Measurements from ENCODE around the gene SERPINE2.

SERPINE2 gene

DNA sequence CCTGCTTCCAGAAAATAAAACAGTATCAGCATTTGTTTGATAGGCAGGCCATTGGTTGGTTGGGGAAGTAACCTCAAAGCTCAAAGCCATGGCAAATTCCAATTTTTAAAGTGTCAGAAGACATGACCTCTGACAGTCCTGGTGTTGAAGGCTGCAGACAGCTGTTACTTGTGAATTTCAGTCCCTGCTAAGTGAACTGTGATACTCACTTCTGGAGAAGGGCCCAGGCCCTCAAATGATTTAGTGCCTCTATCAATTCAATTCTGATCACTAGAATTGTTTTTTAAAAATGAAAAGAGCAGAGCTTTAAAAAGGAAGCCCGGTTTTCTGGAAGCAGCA, 58.7 kb downstream of the SERPINE2 start:
- Histone ChIP-seq H3K4me1 (ENCODE audit: control insufficient read depth, insufficient read depth, low read length) (no peaks in the 10 kb centered on the region), H3K4me3 (ENCODE audit: insufficient read depth, low read depth, low read length) (no peak overlapping the region), H3K36me3 (ENCODE audit: control insufficient read depth, insufficient read depth, low read length) (peaks cover 3% of the 10 kb centered on the region), H3K27me3 (ENCODE audit: control insufficient read depth, insufficient read depth, low read length, poor library complexity, severe bottlenecking) (no peaks in the 10 kb centered on the region), H3K27ac (ENCODE audit: insufficient read depth, low read depth, low read length, poor library complexity, severe bottlenecking) (no peak overlapping the region), H3K9me3 (ENCODE audit: control insufficient read depth, low read length) (peaks cover 2% of the 10 kb centered on the region)
- WGBS, 2 experiments, result 94 to 98% methylated on average over 1 of the region's 1 CpG

DNA sequence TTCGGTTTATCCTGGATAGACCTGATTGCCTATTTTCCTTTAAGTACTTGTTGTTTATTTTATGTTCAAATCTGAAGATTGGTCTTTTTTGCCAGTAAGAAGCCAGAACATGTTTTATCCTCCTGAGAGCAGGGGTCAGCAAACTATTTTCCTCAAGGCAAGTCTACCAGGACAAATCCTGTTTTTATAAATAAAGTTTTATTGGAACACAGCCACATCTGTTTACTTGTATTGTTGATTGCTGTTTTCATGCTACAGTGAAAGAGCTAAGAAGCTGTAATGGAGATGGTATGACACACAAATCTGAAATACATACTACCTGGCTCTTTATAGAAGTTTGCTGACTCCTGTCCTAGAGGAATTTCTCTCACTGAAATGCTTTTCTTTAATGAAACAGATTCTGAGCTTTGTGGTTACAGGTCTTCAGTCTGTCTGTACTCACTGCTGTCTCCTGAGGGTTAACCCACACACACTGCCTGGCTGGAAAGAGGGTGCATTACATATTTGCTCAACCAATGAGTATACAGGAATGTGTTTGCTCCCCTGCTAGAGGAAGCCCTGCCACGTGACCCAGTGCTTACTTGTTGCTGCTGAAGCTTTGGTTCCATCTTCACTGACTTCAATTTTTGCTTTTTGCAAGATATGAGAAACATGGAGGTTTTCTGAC, 59.2 kb downstream of the SERPINE2 start:
- Histone ChIP-seq H3K4me3 (ENCODE audit: insufficient read depth, low read depth, low read length) (no peak overlapping the region), H3K9me3 (ENCODE audit: control insufficient read depth, low read length) (peaks cover 2% of the 10 kb centered on the region), H3K27me3 (ENCODE audit: control insufficient read depth, insufficient read depth, low read length, poor library complexity, severe bottlenecking) (no peaks in the 10 kb centered on the region), H3K27ac (ENCODE audit: insufficient read depth, low read depth, low read length, poor library complexity, severe bottlenecking) (no peak overlapping the region), H3K36me3 (ENCODE audit: control insufficient read depth, insufficient read depth, low read length) (peaks cover 3% of the 10 kb centered on the region), H3K4me1 (ENCODE audit: control insufficient read depth, insufficient read depth, low read length) (no peaks in the 10 kb centered on the region)
- WGBS, 2 experiments, result 94 to 98% methylated on average over 2 of the region's 2 CpGs

DNA sequence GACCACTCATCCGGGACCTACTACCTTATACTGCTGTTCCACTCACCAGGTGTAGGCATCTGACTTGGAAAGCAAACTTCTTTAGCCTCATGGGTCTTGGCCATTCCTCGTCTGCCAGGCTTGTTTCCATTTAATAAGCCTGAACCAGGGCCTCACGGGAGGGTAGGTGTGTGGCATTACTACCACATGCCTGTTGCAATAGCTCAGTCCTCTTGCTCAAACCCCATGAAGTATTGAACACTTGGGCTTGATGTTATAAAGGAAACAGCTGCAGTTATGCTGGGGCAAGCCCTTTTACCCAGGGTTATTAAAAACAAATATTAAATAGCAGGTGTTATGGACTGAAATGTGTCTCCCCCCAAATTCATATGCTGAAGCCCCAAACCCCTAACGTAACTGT, 60.6 kb downstream of the SERPINE2 start:
- H3K27me3 ChIP-seq (ENCODE audit: control insufficient read depth, insufficient read depth, low read length, poor library complexity, severe bottlenecking), result no peaks in the 10 kb centered on the region
- H3K36me3 ChIP-seq (ENCODE audit: control insufficient read depth, insufficient read depth, low read length), result no peaks in the 10 kb centered on the region
- H3K27ac ChIP-seq (ENCODE audit: insufficient read depth, low read depth, low read length, poor library complexity, severe bottlenecking), result no peak overlapping the region
- no peak overlapping the region for H3K4me3 ChIP-seq (ENCODE audit: insufficient read depth, low read depth, low read length)
- no peaks in the 10 kb centered on the region for H3K4me1 ChIP-seq (ENCODE audit: control insufficient read depth, insufficient read depth, low read length)
- peaks cover 2% of the 10 kb centered on the region for H3K9me3 ChIP-seq (ENCODE audit: control insufficient read depth, low read length)
- WGBS, 2 experiments, result 84 to 93% methylated on average over 4 of the region's 4 CpGs

DNA sequence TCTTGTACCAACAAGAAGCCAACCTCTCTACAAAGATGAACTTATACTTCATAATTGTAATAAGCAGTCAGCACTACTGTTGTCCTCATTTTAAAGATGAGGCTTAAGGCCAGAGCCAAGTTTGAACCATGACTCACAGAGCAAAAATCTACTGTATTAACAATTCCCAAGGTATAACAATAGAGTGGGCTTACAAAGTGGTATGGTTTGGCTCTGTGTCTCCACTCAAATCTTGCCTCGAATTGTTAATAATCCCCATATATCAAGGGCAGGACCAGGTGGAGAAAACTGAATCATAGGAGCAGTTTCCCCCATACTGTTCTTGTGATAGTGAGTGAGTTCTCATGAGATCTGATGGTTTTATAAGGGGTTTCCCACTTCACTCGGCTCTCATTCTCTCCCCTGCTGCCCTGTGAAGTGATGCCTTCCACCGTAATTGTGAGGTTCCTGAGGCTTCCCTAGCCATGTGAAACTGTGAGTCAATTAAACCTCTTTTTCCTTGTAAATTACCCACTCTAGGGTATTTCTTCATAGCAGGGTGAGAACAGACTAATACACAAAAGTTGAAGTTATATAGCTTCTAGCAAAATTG, 62.4 kb downstream of the SERPINE2 start:
- no peak overlapping the region for H3K4me3 ChIP-seq (ENCODE audit: insufficient read depth, low read depth, low read length)
- peaks cover 2% of the 10 kb centered on the region for H3K9me3 ChIP-seq (ENCODE audit: control insufficient read depth, low read length)
- no peak overlapping the region for H3K27ac ChIP-seq (ENCODE audit: insufficient read depth, low read depth, low read length, poor library complexity, severe bottlenecking)
- no peaks in the 10 kb centered on the region for H3K36me3 ChIP-seq (ENCODE audit: control insufficient read depth, insufficient read depth, low read length)
- 76 to 83% methylated on average over 2 to 3 of the region's 3 CpGs for WGBS, 2 experiments
- no peaks in the 10 kb centered on the region for H3K4me1 ChIP-seq (ENCODE audit: control insufficient read depth, insufficient read depth, low read length)
- H3K27me3 ChIP-seq (ENCODE audit: control insufficient read depth, insufficient read depth, low read length, poor library complexity, severe bottlenecking), result no peaks in the 10 kb centered on the region

DNA sequence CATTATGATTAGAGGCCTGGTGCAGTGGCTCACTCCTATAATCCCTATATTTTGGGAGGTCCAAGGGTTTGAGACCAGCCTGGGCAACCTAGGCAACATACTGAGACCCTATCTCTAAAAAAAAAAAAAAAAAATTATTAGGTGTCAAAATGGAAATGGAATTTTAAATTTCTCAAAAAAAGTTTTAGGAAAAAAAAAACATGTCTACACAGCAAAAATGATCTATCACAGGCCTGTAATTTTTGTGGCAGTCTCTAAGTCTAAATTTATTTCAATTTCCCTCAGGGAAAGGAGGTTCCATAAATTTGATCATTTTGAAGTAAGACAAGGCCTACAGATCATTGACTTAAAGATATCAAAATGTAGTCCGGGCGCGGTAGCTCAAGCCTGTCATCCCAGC, 65.5 kb downstream of the SERPINE2 start:
- H3K4me1 ChIP-seq (ENCODE audit: control insufficient read depth, insufficient read depth, low read length), result no peaks in the 10 kb centered on the region
- H3K9me3 ChIP-seq (ENCODE audit: control insufficient read depth, low read length), result no peaks in the 10 kb centered on the region
- H3K27me3 ChIP-seq (ENCODE audit: control insufficient read depth, insufficient read depth, low read length, poor library complexity, severe bottlenecking), result no peaks in the 10 kb centered on the region
- H3K27ac ChIP-seq (ENCODE audit: insufficient read depth, low read depth, low read length, poor library complexity, severe bottlenecking), result no peak overlapping the region
- no peak overlapping the region for H3K4me3 ChIP-seq (ENCODE audit: insufficient read depth, low read depth, low read length)
- H3K36me3 ChIP-seq (ENCODE audit: control insufficient read depth, insufficient read depth, low read length), result no peaks in the 10 kb centered on the region
- 92 to 94% methylated on average over 3 of the region's 3 CpGs for WGBS, 2 experiments

DNA sequence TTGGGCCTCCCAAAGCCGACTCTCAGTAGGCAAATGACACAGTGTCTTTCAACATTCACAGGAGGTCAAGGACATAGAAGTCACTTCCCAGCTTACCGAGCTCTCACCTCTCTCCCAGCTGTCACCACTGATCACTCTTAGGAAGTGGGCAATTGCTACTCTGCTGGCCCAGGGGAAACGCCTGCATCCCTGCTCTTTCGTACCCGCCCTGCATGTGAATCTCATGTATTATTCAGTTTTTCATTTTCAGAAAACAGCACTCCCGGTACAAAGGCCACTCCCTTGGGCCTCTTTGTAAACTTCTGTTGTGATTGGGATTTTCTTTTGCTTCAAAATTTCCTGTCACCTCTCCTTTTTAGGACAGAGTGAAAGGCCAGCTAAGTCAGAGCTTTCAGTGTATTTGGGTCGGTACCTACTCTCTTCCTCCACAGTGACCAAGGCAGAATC, 66.4 kb downstream of the SERPINE2 start:
- Histone ChIP-seq H3K36me3 (ENCODE audit: control insufficient read depth, insufficient read depth, low read length) (no peaks in the 10 kb centered on the region), H3K9me3 (ENCODE audit: control insufficient read depth, low read length) (no peaks in the 10 kb centered on the region), H3K4me1 (ENCODE audit: control insufficient read depth, insufficient read depth, low read length) (no peaks in the 10 kb centered on the region), H3K27ac (ENCODE audit: insufficient read depth, low read depth, low read length, poor library complexity, severe bottlenecking) (no peak overlapping the region), H3K4me3 (ENCODE audit: insufficient read depth, low read depth, low read length) (no peak overlapping the region), H3K27me3 (ENCODE audit: control insufficient read depth, insufficient read depth, low read length, poor library complexity, severe bottlenecking) (no peaks in the 10 kb centered on the region)
- WGBS, 2 experiments, result 88 to 93% methylated on average over 7 of the region's 7 CpGs

DNA sequence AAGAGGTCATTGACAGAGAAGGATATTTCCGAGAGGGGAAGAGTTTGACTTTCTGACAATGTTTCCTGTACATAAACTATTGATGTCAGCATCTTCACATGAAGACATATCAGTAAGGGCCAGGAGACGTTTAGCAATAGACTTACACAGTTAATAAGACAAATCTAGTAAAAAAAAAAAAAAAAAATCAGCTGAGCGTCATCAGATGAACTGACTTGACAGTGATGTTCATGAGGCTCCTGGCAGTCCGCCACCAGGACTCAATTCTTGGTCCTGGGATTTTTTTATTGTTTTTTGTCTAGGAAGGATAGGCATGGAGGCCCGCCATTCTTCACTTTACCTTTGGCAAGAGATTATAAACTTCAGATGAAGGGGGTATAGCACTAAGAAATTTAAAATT, 67.4 kb downstream of the SERPINE2 start:
- Histone ChIP-seq H3K36me3 (ENCODE audit: control insufficient read depth, insufficient read depth, low read length) (peaks cover 7% of the 10 kb centered on the region), H3K4me3 (ENCODE audit: insufficient read depth, low read depth, low read length) (no peak overlapping the region), H3K9me3 (ENCODE audit: control insufficient read depth, low read length) (no peaks in the 10 kb centered on the region), H3K27ac (ENCODE audit: insufficient read depth, low read depth, low read length, poor library complexity, severe bottlenecking) (no peak overlapping the region), H3K27me3 (ENCODE audit: control insufficient read depth, insufficient read depth, low read length, poor library complexity, severe bottlenecking) (no peaks in the 10 kb centered on the region), H3K4me1 (ENCODE audit: control insufficient read depth, insufficient read depth, low read length) (no peaks in the 10 kb centered on the region)
- 90 to 97% methylated on average over 4 of the region's 5 CpGs for WGBS, 2 experiments

DNA sequence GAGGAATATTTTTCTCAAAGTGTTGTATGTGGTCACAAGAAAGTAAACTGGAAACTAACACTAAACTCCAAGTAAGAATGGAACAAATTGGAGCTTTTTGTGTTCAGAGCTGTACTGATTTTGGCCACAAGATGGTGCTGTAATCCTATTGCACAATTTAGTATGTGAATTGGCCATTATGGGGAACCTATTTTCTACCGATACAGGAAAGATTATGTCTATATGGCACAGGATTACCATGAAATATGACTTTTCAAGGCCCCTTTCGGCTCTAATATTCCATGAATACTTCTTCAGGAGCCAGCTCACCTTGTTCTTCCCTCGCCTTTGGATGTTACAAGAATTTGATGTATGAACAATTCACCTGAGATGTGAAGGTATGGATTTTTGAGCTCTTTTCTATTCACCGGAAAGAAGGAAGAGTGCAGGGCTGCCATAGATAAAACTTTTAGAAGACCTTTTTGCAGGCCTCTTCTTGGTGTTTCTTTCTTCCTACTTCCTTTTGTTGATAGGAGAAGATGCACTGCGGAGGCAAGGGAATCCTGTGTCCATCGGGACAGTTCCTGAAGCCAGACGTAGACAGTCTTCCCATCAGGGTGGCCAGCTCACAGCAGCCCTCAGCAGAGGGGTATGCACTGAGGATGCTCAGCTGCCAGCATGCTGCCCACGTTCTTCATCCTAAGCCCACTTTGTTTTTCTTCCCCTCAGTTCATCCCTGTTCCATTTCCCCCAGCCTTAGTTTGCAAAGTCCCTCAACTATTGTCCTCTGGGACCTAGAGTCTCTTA, 68.5 kb downstream of the SERPINE2 start:
- Histone ChIP-seq H3K4me3 (ENCODE audit: insufficient read depth, low read depth, low read length) (no peak overlapping the region), H3K4me1 (ENCODE audit: control insufficient read depth, insufficient read depth, low read length) (no peaks in the 10 kb centered on the region), H3K27me3 (ENCODE audit: control insufficient read depth, insufficient read depth, low read length, poor library complexity, severe bottlenecking) (no peaks in the 10 kb centered on the region), H3K36me3 (ENCODE audit: control insufficient read depth, insufficient read depth, low read length) (peaks cover 16% of the 10 kb centered on the region), H3K9me3 (ENCODE audit: control insufficient read depth, low read length) (no peaks in the 10 kb centered on the region), H3K27ac (ENCODE audit: insufficient read depth, low read depth, low read length, poor library complexity, severe bottlenecking) (no peak overlapping the region)
- WGBS, 2 experiments, result 74 to 78% methylated on average over 7 to 8 of the region's 8 CpGs

DNA sequence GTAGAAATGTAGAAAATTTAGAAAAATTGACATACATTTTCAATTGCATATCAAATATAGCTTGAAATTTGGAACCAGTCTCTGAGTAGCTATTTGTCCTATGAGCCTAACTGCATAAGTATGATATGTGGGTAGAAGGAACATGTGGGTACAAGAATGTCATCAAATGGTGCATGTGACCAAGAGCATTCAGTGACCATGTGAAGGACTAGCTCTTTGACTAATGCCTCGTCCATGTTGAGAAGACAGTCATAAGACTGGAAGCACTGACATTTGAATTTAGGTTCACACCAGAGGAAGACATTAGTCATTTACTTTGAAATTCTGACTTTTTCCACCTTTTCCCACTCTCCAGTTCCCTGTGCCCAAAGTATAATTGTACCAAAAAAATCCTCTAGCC, 69.2 kb downstream of the SERPINE2 start:
- peaks cover 16% of the 10 kb centered on the region for H3K36me3 ChIP-seq (ENCODE audit: control insufficient read depth, insufficient read depth, low read length)
- H3K27ac ChIP-seq (ENCODE audit: insufficient read depth, low read depth, low read length, poor library complexity, severe bottlenecking), result no peak overlapping the region
- no peaks in the 10 kb centered on the region for H3K27me3 ChIP-seq (ENCODE audit: control insufficient read depth, insufficient read depth, low read length, poor library complexity, severe bottlenecking)
- no peaks in the 10 kb centered on the region for H3K9me3 ChIP-seq (ENCODE audit: control insufficient read depth, low read length)
- 87 to 89% methylated on average over 1 of the region's 1 CpG for WGBS, 2 experiments
- H3K4me1 ChIP-seq (ENCODE audit: control insufficient read depth, insufficient read depth, low read length), result no peaks in the 10 kb centered on the region
- no peak overlapping the region for H3K4me3 ChIP-seq (ENCODE audit: insufficient read depth, low read depth, low read length)

DNA sequence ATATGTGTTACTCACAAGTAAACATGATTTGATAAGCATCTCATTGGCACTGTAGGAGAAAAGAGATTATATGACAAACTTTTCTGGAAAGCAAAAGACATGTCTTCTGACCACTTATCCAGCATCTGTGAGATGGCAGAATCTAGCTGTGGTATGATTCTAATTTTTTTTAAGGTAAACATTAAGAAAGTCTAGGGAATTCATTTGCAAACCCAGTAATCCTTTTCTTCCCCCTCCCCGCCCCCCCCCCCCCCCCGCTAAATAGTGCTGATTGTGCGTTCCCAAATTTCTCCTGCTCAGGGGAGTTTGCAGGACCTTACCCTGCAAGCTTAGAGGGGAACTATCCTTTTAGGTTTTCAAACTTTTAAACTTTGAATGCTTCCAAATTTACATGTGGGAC, 69.8 kb downstream of the SERPINE2 start:
- Histone ChIP-seq H3K27me3 (ENCODE audit: control insufficient read depth, insufficient read depth, low read length, poor library complexity, severe bottlenecking) (no peaks in the 10 kb centered on the region), H3K27ac (ENCODE audit: insufficient read depth, low read depth, low read length, poor library complexity, severe bottlenecking) (no peak overlapping the region), H3K9me3 (ENCODE audit: control insufficient read depth, low read length) (no peaks in the 10 kb centered on the region), H3K36me3 (ENCODE audit: control insufficient read depth, insufficient read depth, low read length) (peaks cover 16% of the 10 kb centered on the region), H3K4me3 (ENCODE audit: insufficient read depth, low read depth, low read length) (no peak overlapping the region), H3K4me1 (ENCODE audit: control insufficient read depth, insufficient read depth, low read length) (no peaks in the 10 kb centered on the region)
- WGBS, 2 experiments, result 13% methylated on average over 1 of the region's 3 CpGs; no CpG with 5 or more reads in 1 of the 2 experiments
